Measurements from ENCODE around the gene ESPN.
"Not testable (repeated sequence)": the region's sequence is repeated elsewhere in the genome, so short reads cannot be mapped to it uniquely, and the experiment has no call there.

Gene ESPN

DNA sequence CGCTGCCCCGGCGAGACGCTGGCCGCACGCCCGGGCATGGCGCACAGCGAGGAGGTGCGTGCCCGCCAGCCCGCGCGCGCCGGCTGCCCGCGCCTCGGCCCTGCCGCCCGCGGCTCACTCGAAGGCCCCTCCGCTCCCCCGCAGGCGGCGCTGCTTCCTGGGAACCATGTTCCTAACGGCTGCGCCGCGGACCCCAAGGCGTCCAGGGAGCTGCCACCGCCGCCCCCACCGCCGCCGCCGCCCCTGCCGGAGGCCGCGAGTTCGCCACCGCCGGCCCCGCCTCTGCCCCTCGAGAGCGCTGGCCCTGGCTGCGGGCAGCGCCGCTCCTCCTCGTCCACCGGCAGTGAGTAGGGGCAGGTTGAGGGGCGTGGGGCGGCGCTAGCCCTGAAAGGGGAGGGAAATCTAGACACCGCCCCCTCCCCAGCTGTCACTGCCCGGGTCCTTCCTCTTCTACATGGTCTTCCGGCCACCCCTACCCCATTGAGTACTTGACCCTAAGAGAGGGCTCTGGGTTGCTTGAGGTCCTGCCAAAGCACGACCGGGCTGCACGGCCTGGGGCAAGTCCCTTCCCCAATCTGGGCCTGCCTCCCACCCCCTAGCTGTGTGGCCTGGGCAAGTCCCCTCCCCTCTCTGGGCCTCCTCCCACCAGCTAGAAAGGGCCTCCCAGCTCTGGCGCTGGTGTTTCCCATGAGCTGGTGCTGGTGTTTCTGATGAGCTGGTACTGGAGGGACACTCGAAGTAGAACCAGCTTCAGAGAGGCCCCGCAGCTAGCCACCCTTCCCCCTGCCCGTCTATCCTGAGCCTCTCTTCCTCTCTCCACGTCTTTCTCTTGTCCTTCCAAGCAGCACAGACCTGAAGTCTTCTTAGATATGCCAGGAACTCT is 24.4 kb downstream of the ESPN start:
- DNase-seq = no peak

DNA sequence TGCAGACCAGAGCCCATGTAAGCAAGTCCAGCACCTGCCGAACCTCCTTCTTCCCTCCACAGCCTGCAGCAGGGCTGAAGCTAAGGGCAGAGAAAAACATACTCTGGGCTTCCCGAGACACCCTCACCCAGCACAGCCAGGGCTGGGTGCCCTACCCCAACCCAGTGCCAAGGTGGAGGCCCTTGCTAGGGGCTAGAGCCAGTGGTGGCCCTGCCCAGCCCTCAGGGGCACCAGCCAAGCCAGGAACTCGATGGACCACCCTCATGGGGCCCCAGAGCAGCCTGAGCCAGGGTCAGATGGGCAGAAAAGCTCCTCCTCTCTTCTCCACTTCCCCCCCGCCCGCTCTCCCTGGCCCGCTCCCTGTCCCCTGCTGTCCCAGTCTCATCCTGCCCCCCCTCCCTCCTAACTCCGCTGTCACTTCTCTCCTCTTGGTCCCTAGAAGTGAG is 25.5 kb downstream of the ESPN start:
- no peak for DNase-seq

DNA sequence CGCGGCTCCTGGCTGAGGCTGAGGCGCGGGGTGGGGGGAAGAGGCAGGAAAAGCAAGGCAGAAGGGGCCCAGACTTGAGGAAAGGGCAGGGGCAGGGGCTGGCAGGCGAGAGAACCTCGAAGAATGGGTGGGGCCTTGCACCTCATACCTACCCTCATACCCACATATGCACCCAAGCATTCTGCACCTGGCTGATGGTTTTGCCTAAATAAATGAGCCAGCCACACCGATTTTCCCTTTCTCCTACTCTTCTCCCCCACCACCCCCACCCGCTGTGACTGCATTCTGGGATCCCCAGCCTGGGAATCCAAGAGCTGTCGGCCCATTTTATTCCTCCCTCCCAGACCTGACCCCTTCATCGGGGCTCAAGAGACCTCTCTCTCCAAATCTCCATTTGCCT is 25.9 kb downstream of the ESPN start:
- DNase-seq = not testable (repeated sequence)

DNA sequence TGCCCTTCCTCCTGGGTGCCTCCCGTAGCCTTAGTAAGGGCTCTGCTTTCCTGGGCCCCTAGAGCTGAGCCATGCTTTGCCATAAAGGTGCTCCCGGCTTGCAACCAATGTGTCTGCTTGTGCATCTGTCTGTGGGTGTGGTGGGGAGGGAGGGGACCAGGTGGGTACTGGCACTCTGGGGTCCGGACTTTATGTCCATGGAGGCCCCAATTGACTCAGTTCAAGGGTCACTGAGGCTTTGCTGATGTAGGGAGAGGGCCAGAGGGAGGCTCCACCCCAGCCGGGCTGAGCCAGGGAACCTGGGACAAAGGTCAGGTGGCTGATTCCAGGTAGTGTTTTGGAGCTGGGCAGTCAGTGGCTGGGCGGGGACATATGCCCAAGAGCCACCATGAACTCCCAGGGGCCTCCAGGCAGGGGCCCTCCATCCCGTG is 26.4 kb downstream of the ESPN start:
- no peak for DNase-seq

DNA sequence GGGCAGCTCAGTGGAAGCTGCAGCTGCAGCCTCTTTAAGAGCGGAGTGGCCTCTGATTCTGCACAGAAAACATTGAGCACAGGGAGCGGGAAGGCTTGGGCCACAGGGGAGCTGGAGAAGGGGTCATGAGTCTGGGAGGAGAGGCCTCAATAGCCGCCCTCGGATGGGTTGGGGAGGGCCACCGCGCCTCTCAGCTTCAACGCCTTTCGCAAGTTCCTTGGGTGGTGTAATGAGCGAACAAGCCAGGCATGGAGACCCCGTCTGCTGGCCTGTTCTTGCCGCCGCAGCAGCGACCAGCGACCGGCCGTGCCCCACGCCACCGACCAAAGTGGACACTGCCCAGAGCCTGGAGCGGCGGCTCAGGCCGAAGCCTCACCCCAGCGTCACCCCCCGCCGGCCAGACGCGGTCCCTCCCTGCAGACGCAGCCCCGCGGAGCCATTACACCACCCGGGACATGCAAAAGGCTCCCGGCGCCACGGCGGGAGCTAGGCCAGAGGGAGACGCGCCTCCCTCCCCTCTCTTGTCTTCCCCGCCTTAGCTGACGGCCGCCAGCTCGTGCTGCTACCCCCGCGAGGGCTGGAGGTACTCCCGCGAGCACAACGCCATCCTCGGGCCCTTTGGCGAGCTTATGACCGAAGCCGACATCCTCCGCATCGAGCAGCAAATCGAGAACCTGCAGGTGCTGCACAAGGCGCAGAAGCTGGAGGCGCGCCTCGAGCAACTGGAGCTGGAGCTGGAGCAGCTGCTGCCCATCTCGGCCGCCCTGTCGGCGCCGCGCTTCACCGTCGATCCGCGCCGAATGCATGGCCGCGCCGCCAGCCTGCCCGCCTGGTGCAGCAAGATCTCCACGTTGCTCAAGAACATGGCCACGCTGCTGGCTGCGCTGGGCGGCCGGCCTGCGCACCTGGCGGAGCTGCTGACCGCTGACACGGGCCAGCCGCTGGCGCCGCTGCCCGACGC is 29.6 kb downstream of the ESPN start:
- not testable (repeated sequence) for DNase-seq

DNA sequence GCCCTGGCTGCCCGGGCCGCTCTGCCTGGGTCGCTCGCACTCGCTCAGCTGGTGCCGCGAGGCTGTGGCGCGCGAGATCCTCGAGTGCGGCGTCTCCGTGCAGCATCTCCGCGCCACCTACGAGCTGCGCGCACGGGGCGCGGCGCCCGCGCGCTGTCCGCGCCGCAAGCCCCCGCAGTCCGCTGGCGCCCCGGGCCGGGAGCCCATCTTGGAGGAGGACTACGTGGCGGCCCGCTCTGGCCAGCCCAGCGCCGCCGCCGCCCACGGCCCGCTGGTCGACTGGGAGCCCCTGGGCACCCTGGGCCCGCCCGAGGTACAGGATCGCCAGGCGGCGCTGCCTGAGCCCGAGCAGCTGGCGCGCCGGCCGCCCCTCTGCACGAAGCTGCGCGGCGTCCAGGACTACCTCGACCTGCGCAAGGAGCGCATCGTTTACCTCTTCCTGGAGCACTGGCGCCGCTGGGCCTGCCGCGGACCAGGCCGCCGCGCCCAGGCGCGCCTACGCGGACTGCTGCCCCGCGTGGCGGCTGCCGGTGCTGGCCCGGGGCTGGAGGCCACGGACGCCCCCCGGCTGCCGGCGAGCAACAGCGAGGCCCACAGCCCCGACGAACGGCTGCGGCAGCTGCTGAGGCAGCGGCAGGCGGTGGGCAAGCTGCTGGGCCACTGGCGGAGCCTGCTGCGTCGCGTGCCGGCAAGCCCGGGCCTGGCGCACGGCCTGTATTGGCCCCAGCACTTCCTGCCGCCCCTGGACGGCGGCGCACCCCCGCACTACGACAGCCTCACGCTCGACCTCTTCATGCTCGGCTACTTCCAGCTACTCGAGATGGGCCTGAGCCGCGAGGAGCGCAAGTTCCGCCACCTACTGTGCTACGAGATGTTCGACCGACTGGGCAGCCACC is 30.5 kb downstream of the ESPN start:
- DNase-seq = no peak

DNA sequence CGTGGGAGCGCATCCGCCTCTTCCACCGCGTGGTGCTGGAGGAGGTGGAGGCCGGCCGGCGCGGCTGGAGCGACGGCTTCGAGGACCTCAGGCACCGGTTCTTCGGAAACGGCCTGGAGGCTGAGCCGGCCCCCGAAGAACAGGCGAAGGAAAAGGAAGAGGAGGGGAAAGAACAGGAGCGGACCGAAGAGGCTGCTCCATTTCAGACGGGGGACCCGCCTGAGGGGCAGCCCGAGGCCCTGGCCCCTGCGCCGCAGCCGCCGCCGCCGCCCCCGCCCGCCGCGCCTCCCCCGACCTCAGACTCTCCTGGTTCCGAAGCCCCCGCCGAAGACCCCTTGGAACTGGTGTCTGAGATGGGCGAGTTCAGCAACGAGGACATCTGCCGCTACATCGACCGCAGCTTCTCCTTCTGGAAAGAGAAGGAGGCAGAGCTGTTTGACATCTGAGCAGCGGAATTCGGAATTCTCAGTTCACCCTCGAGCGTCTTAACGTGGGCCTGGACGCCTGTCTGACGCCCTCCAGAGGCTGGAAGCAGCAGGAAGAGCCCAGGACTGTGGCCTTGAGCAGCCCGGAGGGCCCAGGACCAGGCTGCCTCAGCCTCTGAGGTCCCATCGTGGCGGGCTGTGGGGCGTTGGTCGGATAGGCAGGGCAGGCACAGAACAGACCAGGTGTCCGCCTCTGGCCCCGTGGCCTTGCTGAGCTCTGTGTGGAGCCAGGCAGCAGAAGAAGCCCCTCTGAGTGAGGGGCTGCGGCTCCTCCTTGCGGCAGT is 31.4 kb downstream of the ESPN start:
- not testable (repeated sequence) for DNase-seq

DNA sequence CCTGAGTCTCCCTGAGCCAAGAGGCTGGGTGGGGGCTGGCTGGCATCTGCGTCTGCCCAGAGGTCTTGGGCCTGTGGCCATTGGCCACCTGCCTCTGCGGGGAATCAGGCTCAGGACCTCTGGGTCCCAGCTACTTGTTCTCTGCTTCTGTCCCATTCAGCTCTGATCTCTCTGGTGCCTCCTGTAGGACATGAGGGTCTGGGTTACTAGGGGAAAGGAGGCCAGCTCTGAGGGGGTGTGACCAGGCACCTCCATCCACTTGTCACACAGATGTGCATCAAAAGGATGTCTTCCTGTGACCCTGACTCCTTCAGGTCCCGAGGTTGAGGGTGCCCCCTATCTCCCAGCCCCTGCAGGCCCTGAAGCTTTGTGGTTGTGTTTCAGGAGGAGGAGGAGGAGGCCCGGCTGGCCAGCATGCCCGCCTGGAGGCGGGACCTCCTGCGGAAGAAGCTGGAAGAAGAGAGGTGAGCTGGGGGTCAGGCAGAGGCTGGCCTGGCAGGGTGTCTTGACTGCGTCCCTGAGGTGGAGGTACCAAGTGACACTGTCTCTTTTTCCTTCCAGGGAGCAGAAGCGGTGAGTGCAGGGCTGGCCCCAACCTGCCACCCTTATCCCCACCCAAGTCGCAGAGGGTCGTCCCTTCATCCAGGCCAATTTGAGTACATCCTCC is 32.4 kb downstream of the ESPN start:
- no peak for DNase-seq

DNA sequence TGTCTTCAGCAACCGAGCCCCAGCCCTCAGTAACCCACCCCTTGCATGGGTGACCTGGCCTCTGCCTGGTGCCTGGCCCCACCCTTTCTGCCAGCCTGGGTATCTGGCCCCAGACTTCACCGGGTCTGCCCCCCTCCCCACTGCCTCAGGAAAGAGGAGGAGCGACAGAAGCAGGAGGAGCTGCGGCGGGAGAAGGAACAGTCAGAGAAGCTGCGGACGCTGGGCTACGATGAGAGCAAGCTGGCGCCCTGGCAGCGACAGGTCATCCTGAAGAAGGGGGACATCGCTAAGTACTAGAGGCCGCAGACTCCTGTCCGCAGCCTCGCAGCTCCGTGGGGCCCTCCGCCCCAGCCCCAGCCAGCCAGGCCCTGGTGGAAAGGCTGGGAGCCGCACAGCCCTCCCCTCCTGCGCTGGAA is 35.3 kb downstream of the ESPN start:
- no peak for DNase-seq

DNA sequence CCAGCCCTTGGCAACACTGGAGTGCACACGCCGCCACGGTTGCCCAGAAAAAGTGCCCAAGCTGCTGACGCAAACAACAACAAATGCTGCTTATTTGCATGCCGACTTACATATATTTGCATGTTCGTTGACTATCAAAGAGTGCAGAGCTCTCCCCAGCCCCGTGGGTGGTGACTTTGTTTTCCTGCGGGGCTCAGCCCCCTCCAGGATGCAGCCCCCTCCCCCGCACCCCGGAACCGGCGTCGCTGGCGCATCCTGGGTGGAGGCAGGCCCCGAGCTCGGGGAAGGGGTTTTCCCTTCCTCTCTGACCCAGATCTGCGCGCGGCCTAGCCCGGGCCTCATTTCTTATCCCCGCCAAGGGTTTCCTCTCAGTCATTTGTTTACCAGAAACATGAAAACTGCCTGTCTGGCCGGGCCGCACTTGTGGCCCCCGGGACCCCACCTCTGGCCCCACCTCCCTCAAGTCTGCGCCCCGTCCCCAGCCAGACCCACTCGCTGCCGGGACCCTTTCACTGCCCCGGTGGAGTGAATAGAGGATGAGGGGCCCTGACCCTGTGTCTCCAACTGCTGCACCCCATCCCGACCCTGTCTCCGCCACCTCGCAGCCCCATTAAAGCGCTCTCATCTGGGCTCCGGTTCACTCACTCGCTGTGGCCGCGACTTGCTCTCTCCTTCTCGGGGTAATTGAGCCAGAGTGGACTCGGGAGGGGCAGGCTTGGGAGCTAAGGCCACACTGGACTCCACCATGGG is 35.9 kb downstream of the ESPN start:
- DNase-seq = no peak

DNA sequence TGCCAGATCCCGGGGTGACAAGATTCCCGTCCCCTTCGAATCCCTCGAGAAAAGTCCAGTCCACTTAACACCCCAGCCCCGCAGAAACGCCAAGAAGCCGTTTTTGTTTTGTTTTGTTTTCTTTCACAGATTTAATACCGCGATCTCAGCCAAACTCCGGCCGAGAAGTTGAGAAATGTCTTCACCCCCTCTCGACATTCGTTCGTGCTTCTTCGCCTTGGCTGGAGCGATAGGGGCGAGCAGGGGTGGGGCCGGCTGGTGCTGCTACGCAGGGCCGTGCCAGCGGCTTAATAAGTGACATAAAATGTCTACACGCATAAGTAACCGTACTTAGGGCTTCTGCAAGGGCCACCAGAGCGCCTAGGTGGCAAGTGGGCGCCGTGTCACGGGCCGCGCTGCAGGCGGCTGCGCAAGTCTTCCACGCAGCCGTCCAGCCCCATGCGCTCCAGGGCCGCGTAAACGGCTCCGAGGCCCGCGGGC is 36.5 kb downstream of the ESPN start:
- no peak for DNase-seq

DNA sequence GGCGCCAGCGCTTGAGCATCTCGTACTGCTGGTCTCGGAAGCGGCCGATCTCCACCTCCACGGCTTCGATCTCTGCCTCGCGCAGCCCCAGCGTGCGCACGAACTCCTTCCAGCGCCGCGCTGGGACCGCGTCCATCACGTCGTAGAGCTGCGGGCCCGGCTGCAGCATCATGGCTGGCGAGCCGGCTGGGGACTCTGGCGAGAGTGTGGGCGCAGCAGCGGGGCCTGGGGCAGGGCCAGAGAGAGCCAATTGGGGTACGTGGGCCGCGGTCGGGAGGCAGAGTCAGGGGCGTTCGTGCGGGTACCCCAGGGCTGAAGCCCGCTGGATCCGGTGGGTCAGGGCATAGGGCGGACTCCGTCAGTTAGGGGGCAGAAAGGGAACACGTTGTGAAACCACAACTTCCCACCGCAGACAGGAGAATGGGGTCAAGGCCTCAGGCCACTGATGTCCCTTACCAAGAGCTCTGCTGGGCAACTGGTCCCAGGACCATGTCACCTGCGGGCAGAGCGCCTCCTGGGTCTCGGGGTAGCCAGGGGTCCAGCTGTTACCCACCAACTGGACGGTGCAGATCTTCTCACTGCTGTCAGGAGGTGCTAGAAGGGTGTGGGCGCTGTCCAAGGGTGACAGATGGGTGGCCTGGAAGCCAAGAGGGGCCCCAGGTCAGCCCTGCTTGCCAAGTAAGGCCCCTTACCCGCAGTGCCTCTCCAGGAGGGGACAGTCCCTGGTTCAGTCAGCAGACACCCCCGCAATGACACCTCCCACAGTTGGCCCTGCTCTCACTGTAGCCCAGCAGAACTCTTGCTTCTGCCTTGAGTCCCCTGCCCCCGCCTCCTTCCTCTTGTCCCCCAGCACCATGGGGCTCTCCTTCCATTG is 37.2 kb downstream of the ESPN start:
- DNase-seq = no peak

DNA sequence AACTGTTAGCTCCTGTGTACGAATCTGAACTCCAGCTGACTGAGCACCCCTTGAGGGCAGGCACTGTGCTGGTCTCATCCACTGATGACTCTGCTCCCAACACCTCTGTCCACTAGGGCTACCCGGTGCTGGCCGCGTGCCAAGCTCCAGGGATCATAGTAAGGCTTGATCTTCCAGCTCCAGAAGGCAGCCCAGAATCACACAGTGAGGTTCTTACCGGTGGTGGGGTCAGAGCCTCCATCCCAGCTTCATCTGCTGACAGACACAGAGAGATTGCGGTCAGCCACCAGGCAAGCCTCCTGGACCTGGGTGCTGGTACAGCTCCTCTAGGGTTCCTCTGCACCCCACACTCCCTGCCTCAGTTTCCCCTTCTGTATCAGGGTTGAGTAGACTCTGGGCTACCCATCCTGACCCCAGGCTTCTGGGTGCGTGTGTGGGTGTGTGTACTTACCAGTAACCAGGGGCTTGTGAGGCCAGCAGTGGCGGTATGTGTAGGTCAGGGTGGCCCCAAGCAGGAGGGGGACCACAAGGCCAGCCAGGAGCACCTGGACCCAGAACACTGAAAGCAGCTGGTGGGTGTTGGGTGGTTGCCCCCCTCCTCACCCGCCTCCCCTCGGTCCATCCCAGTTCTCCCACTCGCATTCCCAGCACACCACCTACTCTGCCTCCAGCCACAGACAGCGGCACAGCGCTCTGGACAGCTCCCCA is 38.0 kb downstream of the ESPN start:
- DNase-seq = no peak

DNA sequence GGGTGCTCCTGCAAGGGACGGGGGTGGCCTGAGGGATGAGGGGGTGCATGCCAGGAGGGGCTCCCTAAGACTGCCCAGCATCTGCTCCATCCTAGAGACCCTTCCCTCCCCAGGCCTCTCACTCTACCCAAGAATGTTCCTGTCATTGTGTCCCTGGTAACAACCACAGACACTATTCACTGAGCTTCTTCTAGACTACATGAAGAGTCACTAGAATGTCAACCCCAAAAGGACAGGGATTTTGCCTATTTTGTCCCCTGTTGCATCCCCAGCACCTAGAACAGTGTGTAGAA is 38.5 kb downstream of the ESPN start:
- DNase-seq = no peak

DNA sequence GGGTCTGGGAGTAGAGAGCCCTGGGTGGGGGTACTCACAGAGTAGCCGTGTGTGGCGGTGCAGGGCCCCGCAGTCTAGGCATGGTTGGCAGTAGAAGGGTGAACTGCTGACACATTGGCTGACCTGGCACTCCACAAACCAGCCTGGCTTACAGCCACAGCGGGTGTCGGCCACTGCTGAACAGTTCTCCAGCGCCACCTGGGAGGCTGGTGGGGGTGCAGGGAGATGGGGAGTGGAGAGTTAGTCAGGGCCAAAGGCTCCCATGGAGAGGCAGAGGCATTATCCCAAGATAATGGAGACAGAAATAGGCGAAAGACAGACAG is 39.9 kb downstream of the ESPN start:
- no peak for DNase-seq

DNA sequence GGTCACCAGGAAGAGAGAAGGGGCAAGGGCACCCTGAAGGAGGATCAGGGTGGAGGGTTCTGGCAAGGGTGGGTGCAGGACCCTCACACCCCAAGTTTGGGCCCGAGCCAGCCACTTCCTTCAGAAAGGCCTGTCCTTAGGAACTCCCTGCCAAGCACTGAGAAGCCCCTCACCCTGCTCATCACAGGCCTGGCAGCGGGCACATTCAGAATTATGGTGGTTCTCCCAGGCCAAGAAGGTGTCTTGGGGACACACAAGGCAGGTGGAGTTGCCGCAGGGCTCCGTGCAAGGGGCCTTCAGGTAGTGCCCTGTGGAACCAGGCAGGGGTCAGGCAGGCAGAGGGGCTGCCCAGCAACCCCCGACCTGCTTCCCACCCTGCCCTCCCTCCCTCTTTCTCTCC is 40.3 kb downstream of the ESPN start:
- no peak for DNase-seq

DNA sequence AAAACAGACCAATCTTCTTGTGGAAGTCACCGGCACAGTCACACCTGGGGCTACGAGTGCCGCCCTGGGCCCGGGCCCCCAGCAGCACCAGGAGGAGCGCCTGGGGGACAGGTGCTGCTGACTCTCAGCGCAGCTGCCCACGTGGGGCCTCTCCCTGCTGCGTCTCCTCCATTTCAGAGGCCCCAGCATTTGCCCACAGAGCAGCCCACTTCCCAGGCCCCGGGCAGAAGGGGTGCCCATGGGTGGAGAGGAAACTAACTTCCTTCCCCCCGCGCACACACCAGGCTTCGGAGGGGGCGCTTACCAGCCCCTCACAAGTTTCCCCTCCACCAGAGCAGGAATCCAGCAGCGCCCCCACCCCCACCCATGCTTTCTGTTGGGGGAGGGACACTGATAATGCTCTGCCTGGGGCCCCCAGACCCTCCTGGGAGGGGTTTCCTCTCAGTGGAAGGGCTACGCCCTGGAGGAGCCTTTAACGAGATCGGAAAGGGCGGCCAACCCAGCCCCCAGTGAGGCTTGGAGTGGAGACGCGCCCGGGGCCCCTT is 41.0 kb downstream of the ESPN start:
- no peak for DNase-seq

DNA sequence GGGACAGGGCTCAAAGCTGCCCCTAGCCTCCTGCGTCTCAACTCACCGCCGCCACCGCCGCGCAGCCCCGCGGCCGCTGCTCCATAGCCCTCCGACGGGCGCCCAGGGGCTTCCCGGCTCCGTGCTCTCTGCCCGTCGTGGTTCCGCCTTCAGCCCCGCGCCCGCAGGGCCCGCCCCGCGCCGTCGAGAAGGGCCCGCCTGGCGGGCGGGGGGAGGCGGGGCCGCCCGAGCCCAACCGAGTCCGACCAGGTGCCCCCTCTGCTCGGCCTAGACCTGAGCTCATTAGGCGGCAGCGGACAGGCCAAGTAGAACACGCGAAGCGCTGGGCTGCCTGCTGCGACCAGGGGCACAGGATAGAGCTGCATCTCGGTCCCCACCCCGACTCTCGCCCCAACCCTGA is 41.4 kb downstream of the ESPN start, which contains the start of gene TNFRSF25:
TNFRSF25 (minus strand) TSS at position 151 of the 400 bp plus-strand sequence; CDS start at position 85, 66 bp downstream.
- DNase-seq = no peak

DNA sequence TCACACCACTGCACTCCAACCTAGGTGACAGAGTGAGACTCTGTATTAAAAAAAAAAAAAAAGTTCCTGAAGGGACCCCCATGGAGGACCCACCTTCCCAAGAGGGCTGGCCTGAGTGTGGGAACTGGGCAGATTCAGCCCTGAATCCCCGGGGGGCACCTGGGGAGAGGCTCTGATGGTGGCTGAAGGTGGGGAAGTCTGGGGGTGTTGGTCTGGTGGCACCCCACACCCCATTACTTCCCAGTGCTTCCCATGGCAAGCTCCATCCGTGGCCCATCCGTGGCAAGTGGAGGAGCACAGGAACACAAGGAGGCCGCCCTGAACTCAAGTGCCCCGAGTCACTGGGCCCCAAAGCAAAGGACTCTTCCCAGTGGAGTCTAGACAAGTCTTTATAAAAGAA is 42.2 kb downstream of the ESPN start:
- no peak for DNase-seq

All from NCI-H2107 (cell line).